A549 (cell line): ENCODE results near the gene ABI2. TPM values are rescaled to one million over a fixed set of nuclear protein-coding genes. Genes with fewer than 3 reads are reported as not detected.

Source experiments
- ATAC-seq, 2 experiments: fragments of 200-7000 bp in 1 of 2; fragments of >200 bp in 1 of 2; cut with Nextera tagmentation in 1 of 2; cut with Tn5 transposase in 1 of 2; 3 replicates each; pipeline versions ENCODE4 v1.8.0 to v1.9.1; 2018 to 2020; ENCODE audit warnings: mild to moderate bottlenecking in 1 of 2, moderate library complexity in 1 of 2
- CTCF ChIA-PET: fragments of 300-600 bp; sonication (Branson Sonifier 250); formaldehyde crosslinking; extraction: SDS; loops from one replicate; lab custom pipeline; 2021; ENCODE audit warnings: antibody characterized with exemption, inconsistent platforms; lab: Yijun Ruan, JAX
- POLR2A ChIA-PET: fragments of 350-600 bp; formaldehyde crosslinking; extraction: SDS; loops from one replicate; lab custom pipeline; 2021; ENCODE audit warnings: antibody characterized with exemption, inconsistent platforms; lab: Yijun Ruan, JAX
- DNase-seq, 2 experiments: peaks; one replicate each; pipeline versions ENCODE4 v3.0.0 to v3.0.0-alpha.2; 2011 to 2016; ENCODE audit warnings: low read depth in 1 of 2, low spot score in 1 of 2
- FAIRE-seq: peaks from 2 replicates; lab custom pipeline; 2011; peaks lifted over from hg19 to GRCh38; lab: Jason Lieb, UNC
- H3K27ac ChIP-seq, 2 experiments: fragments of >200 bp; sonication (Bioruptor Twin); formaldehyde crosslinking; 3 replicates each; pipeline ENCODE4 v1.5.1; 2016 to 2017
- H3K4me1 ChIP-seq: fragments of >200 bp; sonication (Bioruptor Twin); formaldehyde crosslinking; 3 replicates; pipeline ENCODE4 v1.6.1; 2016
- H3K4me2 ChIP-seq: fragments of >200 bp; sonication (Bioruptor Twin); formaldehyde crosslinking; 3 replicates; pipeline ENCODE4 v1.6.1; 2016
- H3K4me3 ChIP-seq: fragments of >200 bp; sonication (Bioruptor Twin); formaldehyde crosslinking; 3 replicates; pipeline ENCODE4 v1.5.1; 2016
- H3K9me3 ChIP-seq: fragments of >200 bp; sonication (Bioruptor Twin); formaldehyde crosslinking; 3 replicates; pipeline ENCODE4 v1.6.1; 2016
- CBX2 ChIP-seq: fragments of 200-600 bp; sonication (generic); IDR thresholded peaks from 2 replicates; pipeline ENCODE4 v1.6.1; 2016; ENCODE audit warnings: low read depth, mild to moderate bottlenecking, borderline replicate concordance
- CHD2 ChIP-seq: fragments of 150-350 bp; IDR thresholded peaks from 2 replicates; pipeline ENCODE4 v1.6.1; 2014; ENCODE audit warnings: low read length; ENCODE audit not compliant: partially characterized antibody
- CTCF ChIP-seq: fragments of >200 bp; sonication (Bioruptor Twin); formaldehyde crosslinking; IDR thresholded peaks from 3 replicates; pipeline ENCODE4 v1.5.1; 2016
- EP300 ChIP-seq, 2 experiments: fragments of >200 bp; sonication (Bioruptor Twin); formaldehyde crosslinking; IDR thresholded peaks; 2 replicates in 1 of 2; 3 replicates in 1 of 2; pipeline ENCODE4 v1.6.1; 2016 to 2017
- GATA3 ChIP-seq: IDR thresholded peaks from 2 replicates; pipeline ENCODE4 v1.6.1; 2012; ENCODE audit warnings: borderline replicate concordance
- HES2 ChIP-seq: fragments of >200 bp; sonication (Bioruptor Twin); formaldehyde crosslinking; IDR thresholded peaks from 2 replicates; pipeline ENCODE4 v1.6.1; 2016
- HEYL ChIP-seq: fragments of 250-450 bp; sonication (Bioruptor Pico); IDR thresholded peaks from 2 replicates; pipeline ENCODE4 v1.8.0; 2021; ENCODE audit warnings: mild to moderate bottlenecking, moderate library complexity
- HOXA7 ChIP-seq: fragments of 250-450 bp; sonication (Bioruptor Pico); IDR thresholded peaks from 2 replicates; pipeline ENCODE4 v1.5.0; 2020; ENCODE audit warnings: mild to moderate bottlenecking, moderate library complexity
- JUNB ChIP-seq: fragments of >200 bp; sonication (Bioruptor Twin); formaldehyde crosslinking; IDR thresholded peaks from 2 replicates; pipeline ENCODE4 v1.6.1; 2016
- KDM1A ChIP-seq: fragments of 200-600 bp; sonication (generic); IDR thresholded peaks from 2 replicates; pipeline ENCODE4 v1.6.1; 2016; ENCODE audit warnings: low read depth, mild to moderate bottlenecking
- KDM5A ChIP-seq: fragments of 200-600 bp; sonication (generic); IDR thresholded peaks from 2 replicates; pipeline ENCODE4 v1.6.1; 2016; ENCODE audit warnings: antibody characterized with exemption, mild to moderate bottlenecking
- MAZ ChIP-seq: fragments of 150-350 bp; IDR thresholded peaks from 2 replicates; pipeline ENCODE4 v1.6.1; 2014; ENCODE audit warnings: antibody characterized with exemption, low read depth, low read length, borderline replicate concordance
- MYC ChIP-seq: IDR thresholded peaks from 2 replicates; pipeline ENCODE4 v1.6.1; 2012; ENCODE audit warnings: mild to moderate bottlenecking, inconsistent platforms, low read length, improper control_type of control experiment, borderline replicate concordance
- NPAS2 ChIP-seq: fragments of 250-450 bp; sonication (Bioruptor Pico); IDR thresholded peaks from 2 replicates; pipeline ENCODE4 v1.8.0; 2022; ENCODE audit warnings: mild to moderate bottlenecking, moderate library complexity, borderline replicate concordance
- POLR2AphosphoS2 ChIP-seq: conservative IDR thresholded peaks from 2 replicates; pipeline ENCODE4 v1.6.1; 2012; ENCODE audit warnings: low read length, improper control_type of control experiment, inconsistent platforms
- RAD21 ChIP-seq, 2 experiments: fragments of >200 bp in 1 of 2; sonication (Bioruptor Twin) in 1 of 2; formaldehyde crosslinking in 1 of 2; IDR thresholded peaks in 1 of 2; conservative IDR thresholded peaks in 1 of 2; 2 replicates in 1 of 2; 3 replicates in 1 of 2; pipeline ENCODE4 v1.6.1; 2012 to 2018; ENCODE audit warnings: inconsistent platforms in 1 of 2
- RARB ChIP-seq: fragments of 250-450 bp; sonication (Bioruptor Pico); IDR thresholded peaks from 2 replicates; pipeline ENCODE4 v1.8.0; 2021; ENCODE audit warnings: mild to moderate bottlenecking, moderate library complexity
- SMC3 ChIP-seq: fragments of >200 bp; sonication (Bioruptor Twin); formaldehyde crosslinking; IDR thresholded peaks from 3 replicates; pipeline ENCODE4 v1.6.1; 2018; ENCODE audit warnings: inconsistent platforms
- SREBF2 ChIP-seq: fragments of 450-650 bp; IDR thresholded peaks from 2 replicates; pipeline ENCODE4 v1.6.1; 2014; ENCODE audit warnings: mild to moderate bottlenecking, moderate library complexity
- TP53 ChIP-seq: fragments of 250-450 bp; sonication (Bioruptor Pico); IDR thresholded peaks from 2 replicates; pipeline ENCODE4 v1.5.0; 2021; ENCODE audit warnings: mild to moderate bottlenecking, moderate library complexity
- USF2 ChIP-seq: fragments of 450-650 bp; IDR thresholded peaks from 2 replicates; pipeline ENCODE4 v1.6.1; 2014; ENCODE audit warnings: antibody characterized with exemption
- ZFP36 ChIP-seq: fragments of 450-650 bp; IDR thresholded peaks from 2 replicates; pipeline ENCODE4 v1.6.1; 2014; ENCODE audit warnings: borderline replicate concordance; ENCODE audit not compliant: partially characterized antibody
- ZNF302 ChIP-seq: fragments of 250-450 bp; sonication (Bioruptor Pico); IDR thresholded peaks from 2 replicates; pipeline ENCODE4 v1.9.0; 2021; ENCODE audit warnings: inconsistent platforms, mild to moderate bottlenecking, moderate library complexity
- WGBS: methylation state at CpG from one replicate; pipeline ENCODE4 v1.1.6; 2017; ENCODE audit errors: missing lambda C conversion rate; 5-methylcytosine and 5-hydroxymethylcytosine counted together
- polyA plus RNA-seq, 4 experiments: library from polyadenylated mRNA; depleted of rRNA in 3 of 4; stranded (reverse); fragments of >200 nt; fragmentation: RNase III in 1 of 4; extraction: RNeasy Plus Mini Kit Qiagen cat#74134 plus additional on column Dnase treatment in 1 of 4; gene quantifications; 2 replicates in 3 of 4; 3 replicates in 1 of 4; pipeline ENCODE4 v1.2.3, GENCODE V29; 2011 to 2017
- TF ChIP-seq, protein P1 (sequence below): IDR thresholded peaks from 2 replicates; pipeline ENCODE4 v1.6.1; 2012

The ABI2 gene
- polyA plus RNA-seq, 2 of the 4 experiments (the other 2 are of a cell fraction): 36.2 to 51.1 TPM

GRCh38 chr2:203451689-203452088, 123.5 kb downstream of the ABI2 start:
- WGBS: 93% methylated on average over 1 of the region's 1 CpG
- ChIA-PET CTCF (interaction anchor here (0.7 to 3.2 kb wide), 3 partner anchors 173 to 303 kb away, joined by 3 to 16 read pairs (median 3); no protein-coding TSS in a partner anchor), POLR2A (no interaction called here)

GRCh38 chr2:203453858-203454451, 125.8 kb downstream of the ABI2 start:
- WGBS: 2% methylated on average over 1 of the region's 1 CpG
- CTCF ChIA-PET: interaction anchor here (0.6 to 3.4 kb wide), 31 partner anchors 9 to 580 kb away, joined by 3 to 19 read pairs (median 4); no protein-coding TSS in a partner anchor
- peak; percentile 85 for TF ChIP-seq CTCF
- peak; percentile 84 for TF ChIP-seq RAD21 (conservative IDR thresholded peaks at IDR 0.05 in 1 of 2, IDR thresholded peaks at IDR 0.05 in 1 of 2)
- TF ChIP-seq MAZ: no peak
- TF ChIP-seq, protein P1, sequence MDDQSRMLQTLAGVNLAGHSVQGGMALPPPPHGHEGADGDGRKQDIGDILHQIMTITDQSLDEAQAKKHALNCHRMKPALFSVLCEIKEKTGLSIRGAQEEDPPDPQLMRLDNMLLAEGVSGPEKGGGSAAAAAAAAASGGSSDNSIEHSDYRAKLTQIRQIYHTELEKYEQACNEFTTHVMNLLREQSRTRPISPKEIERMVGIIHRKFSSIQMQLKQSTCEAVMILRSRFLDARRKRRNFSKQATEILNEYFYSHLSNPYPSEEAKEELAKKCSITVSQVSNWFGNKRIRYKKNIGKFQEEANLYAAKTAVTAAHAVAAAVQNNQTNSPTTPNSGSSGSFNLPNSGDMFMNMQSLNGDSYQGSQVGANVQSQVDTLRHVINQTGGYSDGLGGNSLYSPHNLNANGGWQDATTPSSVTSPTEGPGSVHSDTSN: no peak
- no peak for TF ChIP-seq NPAS2 (CRISPR knock-in tag)
- TF ChIP-seq SMC3: peak; percentile 79
- TF ChIP-seq KDM1A: no peak
- DNase-seq: peak; percentile 36 to 64
- POLR2A ChIA-PET: no interaction called here
- Histone ChIP-seq H3K4me2 (no peak overlapping the region), H3K4me1 (peaks cover 20% of the 10 kb centered on the region), H3K9me3 (no peaks in the 10 kb centered on the region), H3K4me3 (no peak overlapping the region), H3K27ac (no peak overlapping the region)
- peak; percentile 70 to 87; a peak in 5 of 6 replicates for ATAC-seq
- FAIRE-seq: peak; percentile 28

More at GRCh38 chr2:203451689-203452088, 123.5 kb downstream of the ABI2 start:
- no peak for FAIRE-seq
- H3K4me1 ChIP-seq: peaks cover 20% of the 10 kb centered on the region
- no peak overlapping the region for H3K4me3 ChIP-seq
- no peak for DNase-seq
- H3K27ac ChIP-seq: peak overlapping the region; percentile 0 to 29; a peak in 2 of 6 replicates
- peak in 1 of 2 experiments; percentile 32; a peak in 2 of 6 replicates for ATAC-seq
- H3K4me2 ChIP-seq: peak overlapping the region; percentile 47
- no peaks in the 10 kb centered on the region for H3K9me3 ChIP-seq
- no peak for TF ChIP-seq ZFP36
- TF ChIP-seq CTCF: no peak
- no peak for TF ChIP-seq SMC3
- TF ChIP-seq SREBF2: no peak
- no peak for TF ChIP-seq TP53 (CRISPR knock-in tag)
- no peak for TF ChIP-seq CHD2
- no peak for TF ChIP-seq HEYL (CRISPR knock-in tag)
- no peak for TF ChIP-seq NPAS2 (CRISPR knock-in tag)
- no peak for TF ChIP-seq KDM5A
- no peak for TF ChIP-seq MYC
- no peak for TF ChIP-seq RARB
- no peak for TF ChIP-seq USF2
- no peak for TF ChIP-seq HES2
- no peak for TF ChIP-seq JUNB
- TF ChIP-seq HOXA7 (CRISPR knock-in tag): no peak
- no peak for TF ChIP-seq POLR2AphosphoS2
- no peak for TF ChIP-seq EP300 (IDR thresholded peaks at IDR 0.05)
- TF ChIP-seq CBX2: no peak
- TF ChIP-seq GATA3: no peak
- TF ChIP-seq ZNF302 (CRISPR knock-in tag): no peak
- TF ChIP-seq, all 56 proteins: peak for 0
